Measurements from ENCODE around the gene SHROOM4.

SHROOM4 gene

DNA sequence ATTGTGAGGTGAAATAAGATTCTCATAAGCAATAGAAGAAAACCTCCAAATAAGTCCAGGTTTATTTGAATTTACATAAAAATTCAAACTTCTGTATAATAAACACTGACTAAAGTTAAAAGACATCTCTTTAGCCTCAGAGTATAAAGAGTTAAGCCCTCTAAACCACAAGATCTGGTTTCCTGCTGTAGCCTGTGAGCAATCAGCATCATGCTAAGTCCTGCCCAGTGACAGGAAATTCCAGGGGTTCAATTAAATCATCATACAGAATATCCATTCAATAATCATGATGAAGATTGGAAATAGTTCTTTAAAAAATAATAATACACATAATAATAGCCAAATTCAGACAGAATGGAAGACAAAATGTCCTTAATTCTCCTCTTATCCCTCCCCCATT, 204.2 kb downstream of the SHROOM4 start:
- FAIRE-seq, result no peak

DNA sequence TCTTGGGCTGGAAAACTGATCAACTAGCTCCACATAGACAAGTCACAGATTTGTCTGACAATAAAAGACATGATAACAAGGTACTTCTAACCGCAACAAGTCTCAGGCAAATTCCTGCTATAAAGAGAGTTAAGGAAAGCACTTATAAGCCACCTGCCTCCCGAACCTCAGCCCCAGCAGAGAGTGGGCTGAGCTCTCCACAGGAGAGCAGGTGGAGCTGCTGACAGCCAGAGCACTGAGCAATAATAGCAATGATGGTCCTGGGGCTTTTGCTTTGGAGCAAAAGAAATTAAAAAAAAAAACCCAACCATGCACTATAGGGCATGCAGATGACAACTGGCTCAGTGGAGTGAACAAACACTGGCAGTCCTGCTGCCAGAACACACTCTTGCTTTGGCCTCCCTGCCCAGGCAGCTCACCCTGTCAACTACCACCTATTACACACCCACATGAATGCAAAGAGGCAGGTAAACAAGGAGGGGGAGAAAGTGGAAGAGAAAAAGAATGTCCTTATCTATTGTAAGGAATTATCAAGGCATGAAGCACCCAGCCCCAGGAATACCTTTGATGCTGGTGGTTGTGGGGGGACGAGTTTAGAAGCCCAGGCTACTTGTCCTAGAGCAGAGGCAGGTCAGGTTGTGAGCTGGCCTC, 207.6 kb downstream of the SHROOM4 start:
- FAIRE-seq, result no peak

GRCh38 chrX:50596056-50596455, 217.9 kb downstream of the SHROOM4 start:
- no peak for FAIRE-seq

DNA sequence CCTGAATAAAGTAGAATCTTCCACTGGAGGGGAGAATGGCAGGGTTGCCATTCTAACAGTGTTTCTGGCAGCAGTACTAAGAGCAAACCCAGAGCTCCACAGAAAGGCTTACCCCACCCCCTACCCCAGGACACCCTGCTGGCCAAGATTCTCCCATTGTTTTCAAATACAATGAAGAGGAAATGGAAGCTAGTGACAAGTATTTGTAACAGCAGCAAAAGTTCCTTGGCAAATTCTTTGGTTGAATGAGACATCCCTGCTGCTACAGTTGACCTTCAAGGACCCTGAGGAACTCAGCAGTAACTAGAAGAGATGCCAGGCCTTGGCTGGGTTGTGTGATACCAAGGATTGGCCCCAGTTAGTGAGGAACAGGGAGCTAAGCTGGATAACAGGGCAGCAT, 219.2 kb downstream of the SHROOM4 start:
- no peak for FAIRE-seq

DNA sequence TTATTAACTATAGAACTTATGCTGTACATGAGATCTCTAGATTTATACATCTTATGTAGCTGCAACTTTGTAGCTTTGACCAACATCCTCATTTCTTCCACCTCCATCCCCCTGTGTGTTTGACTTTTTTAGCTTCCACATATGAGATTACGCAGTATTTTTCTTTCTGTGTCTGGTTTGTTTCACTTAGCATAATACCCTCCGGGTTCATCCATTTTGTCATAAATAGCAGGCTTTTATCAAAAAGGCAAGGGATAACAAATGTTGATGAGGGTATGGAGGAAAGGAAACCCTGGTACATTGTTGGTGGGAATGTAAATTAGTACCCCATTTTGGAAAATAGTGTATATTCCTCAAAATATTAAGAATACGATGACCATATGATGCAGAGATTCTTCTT, 227.0 kb downstream of the SHROOM4 start:
- no peak for FAIRE-seq

DNA sequence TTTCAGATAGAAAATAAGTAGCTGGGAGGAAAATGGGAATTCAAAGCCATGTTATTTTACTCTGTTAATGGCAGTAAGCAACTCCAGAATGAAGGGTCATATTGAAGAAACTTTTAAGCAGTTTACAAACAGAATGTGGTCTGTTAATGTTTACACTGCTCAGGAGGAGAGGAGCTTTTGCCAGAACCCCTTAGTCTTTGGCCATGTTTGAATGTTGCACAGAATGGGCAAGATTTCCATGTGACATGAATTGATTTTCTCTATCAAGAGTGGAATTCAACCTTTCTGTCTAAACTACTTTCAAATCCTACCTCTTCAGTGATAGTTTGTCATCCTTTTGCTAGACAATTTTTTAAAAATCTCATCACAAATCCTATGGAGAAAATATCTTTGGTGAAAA, 227.6 kb downstream of the SHROOM4 start:
- no peak for FAIRE-seq

GRCh38 chrX:50581405-50581804, 232.6 kb downstream of the SHROOM4 start:
- FAIRE-seq, result no peak

DNA sequence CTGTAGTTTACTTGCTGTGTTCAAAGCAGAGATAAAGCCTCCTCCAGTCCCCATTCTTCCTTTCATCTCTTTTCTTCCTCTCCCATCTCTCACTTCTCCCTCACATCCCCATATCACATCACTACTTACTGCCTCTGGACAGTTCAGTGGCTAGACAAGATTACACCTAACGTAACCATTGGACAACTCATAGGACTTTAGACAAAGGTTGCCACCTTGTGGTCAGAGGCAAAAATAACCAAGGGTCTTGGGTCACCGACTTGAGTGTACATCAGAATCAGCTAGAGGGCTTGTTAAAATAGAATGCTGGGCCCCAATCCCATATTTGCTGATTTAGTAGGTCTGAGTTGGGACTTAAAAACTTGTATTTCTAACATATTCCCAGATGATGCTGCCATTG, 234.0 kb downstream of the SHROOM4 start:
- no peak for FAIRE-seq

DNA sequence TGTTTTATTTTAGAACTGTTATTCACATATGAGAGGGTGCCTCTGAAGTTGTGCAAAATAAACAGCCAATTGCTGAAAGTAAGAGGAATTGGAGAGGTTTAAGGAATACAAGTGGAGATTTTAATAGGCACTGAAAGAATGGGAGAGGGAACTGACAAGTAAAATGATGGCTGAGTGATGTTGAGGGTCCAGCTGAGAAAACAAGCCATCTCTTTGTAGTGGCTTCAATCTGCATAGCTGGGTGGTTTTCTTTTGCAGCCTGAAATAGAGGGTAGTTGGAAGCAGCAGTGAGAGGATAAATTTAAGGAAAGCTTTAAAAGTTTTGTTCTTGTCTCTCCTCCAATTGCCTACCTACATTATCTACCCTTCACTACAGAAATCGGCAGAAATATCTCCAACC, 236.7 kb downstream of the SHROOM4 start:
- FAIRE-seq, result no peak

DNA sequence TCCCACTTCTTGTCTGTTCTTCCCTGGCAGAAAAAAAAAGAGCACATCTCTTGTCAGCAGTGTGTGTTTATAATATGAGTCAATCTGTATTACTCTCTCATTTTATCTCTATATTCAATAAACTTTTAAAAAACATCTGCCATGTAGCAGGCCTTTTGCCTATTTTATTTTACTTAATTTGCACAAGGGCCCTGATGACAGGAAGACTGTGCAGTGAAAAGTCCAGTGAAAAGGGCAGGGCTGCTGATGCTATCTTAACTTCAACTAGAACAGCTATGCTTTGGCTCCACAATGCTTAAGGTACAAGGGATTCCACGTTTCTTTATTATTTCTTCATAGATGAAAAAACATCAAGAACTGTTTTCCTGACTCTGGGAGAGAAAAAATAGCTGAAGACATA, 246.4 kb downstream of the SHROOM4 start:
- FAIRE-seq, result no peak

DNA sequence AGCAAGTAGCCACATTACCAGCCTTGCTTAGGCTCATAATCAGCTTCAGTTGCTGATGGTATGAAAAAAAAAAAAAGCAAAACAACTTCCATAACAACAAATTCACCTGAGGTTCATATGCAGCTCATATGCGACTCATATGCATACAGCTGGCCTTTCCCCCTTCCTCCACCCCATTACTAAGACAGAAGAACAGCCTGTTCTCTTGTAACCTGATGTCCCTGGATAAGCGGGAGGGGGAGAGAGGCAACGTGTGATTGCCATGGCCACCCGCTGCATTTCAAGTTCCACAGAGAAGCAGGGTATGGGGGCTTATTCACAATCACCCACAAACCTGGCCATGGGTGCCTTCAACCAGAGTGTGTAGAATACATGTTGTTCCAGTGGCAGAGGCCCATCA, 248.3 kb downstream of the SHROOM4 start:
- FAIRE-seq, result no peak
